VCaP (cell line): ENCODE data around the gene DNTT.

Experiments used
- H3K27ac ChIP-seq: fragments of 450-650 bp; 2 replicates; pipeline ENCODE4 v1.5.1; 2017
- CTCF ChIP-seq: fragments of 450-650 bp; conservative IDR thresholded peaks from 2 replicates; pipeline ENCODE4 v1.5.1; 2017; ENCODE audit warnings: mild to moderate bottlenecking, moderate library complexity

Gene DNTT

GRCh38 chr10:96374004-96374403, 69.8 kb downstream of the DNTT start:
- TF ChIP-seq CTCF, result no peak
- H3K27ac ChIP-seq, result no peak overlapping the region

DNA sequence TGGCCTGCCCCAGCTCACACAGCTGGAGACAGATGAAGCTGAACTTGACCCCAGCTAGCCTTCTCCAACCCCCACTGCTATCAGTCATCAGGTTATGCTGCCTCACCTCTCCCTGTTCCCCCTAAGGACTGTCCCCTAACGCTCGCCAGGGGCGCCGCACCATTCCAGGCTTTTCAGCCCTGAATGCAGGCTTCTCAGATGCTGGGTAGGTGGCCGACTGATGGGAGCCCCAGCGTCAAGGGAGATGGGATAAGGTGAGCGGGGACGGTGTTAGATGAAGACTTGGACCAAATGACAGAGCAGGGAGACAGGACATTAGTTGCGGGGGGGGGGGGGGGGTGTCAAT, 70.4 kb downstream of the DNTT start:
- no peak for TF ChIP-seq CTCF
- peak overlapping the region; percentile 61; the same call in 1 of the 2 replicates for H3K27ac ChIP-seq

DNA sequence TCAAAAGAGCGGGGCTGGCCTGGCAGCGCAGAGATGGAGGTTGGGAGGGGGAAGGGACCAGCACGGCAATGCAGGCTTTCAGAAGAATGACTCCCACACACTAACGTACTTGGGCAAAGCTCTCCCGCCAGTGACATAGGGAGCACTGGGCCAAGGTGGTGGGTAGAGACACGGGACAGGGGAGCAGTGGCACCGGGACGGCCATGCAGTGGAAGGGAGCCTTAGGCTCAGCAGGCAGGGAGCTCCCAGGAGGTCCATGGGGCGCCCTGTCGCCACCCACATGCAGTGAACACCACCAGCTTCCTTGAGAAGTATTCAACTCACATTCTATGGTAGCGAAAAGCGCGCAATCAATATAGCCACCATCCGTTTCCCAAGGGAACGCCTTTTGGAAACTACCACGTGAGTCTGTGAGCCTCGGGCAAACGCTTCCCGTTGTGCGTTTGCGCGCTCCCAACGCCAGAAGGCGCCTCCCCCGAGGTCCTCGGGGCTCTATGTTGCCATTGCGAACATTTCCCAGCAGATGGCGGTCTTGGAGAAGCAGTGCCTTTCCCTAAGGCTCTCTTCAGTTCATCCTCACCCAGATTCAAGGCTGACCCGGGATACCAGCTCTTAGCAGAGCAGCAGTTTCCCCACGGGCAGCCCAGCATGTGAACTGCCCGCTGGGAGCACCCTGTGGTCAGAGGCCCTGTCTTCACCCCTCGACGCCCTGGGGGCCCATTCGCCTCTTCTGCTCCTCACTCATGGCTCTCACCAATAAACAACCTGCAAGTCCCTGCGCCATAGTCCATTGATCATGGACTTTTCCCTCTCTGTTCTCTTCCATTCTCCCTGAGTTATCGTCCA, 71.0 kb downstream of the DNTT start:
- peak; percentile 94 for TF ChIP-seq CTCF
- H3K27ac ChIP-seq, result peak overlapping the region; percentile 61; the same call in 1 of the 2 replicates

- TF ChIP-seq CTCF, result no peak
- peak overlapping the region; percentile 3; the same call in 1 of the 2 replicates for H3K27ac ChIP-seq
Observed at GRCh38 chr10:96376483-96376882, 72.2 kb downstream of the DNTT start.

DNA sequence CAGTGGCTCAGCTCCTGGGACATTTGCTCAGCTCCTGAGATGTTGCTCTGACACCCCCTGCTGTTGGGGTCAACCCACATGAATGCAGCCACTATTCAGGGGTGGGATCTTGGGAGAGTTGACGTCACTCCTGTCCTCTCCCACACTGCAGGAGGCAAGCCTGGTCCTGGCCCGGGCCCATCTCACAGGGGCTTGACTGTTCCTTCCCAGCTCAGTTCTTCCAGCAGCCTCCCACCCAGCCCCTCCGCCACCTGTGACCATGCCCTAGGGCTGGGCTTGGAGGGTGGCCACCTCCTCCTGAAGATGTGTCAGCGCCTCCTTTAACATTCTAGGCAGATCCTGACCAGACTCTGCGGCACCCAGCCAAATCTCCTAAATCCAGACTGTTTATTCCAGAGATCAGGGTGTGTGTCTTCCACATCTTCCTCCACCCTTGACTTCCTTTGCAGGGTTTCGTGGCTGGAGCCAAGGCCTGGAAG, 73.6 kb downstream of the DNTT start:
- no peak for TF ChIP-seq CTCF
- peak overlapping the region; percentile 92; the same call in 1 of the 2 replicates for H3K27ac ChIP-seq

- H3K27ac ChIP-seq, result peak overlapping the region; percentile 92; the same call in 1 of the 2 replicates
- TF ChIP-seq CTCF, result no peak
Observed at GRCh38 chr10:96378741-96379140, 74.5 kb downstream of the DNTT start.

GRCh38 chr10:96379758-96380157, 75.5 kb downstream of the DNTT start:
- H3K27ac ChIP-seq, result peak overlapping the region; percentile 92; the same call in 1 of the 2 replicates
- no peak for TF ChIP-seq CTCF
